Stimulated activated CD4-positive, alpha-beta T cell treated with anti-CD3 and anti-CD28 coated beads, Interleukin-1b, Interleukin-23, amount 100 ng/mL, for 48 hours (primary cell): ENCODE measurements around the gene AHCY.
"Not testable (repeated sequence)": the region's sequence is repeated elsewhere in the genome, so short reads cannot be mapped to it uniquely, and the experiment has no call there.

ENCODE experiments used
- DNase-seq: peaks from one replicate; pipeline ENCODE4 v3.0.0-alpha.2; 2020

The AHCY gene

DNA sequence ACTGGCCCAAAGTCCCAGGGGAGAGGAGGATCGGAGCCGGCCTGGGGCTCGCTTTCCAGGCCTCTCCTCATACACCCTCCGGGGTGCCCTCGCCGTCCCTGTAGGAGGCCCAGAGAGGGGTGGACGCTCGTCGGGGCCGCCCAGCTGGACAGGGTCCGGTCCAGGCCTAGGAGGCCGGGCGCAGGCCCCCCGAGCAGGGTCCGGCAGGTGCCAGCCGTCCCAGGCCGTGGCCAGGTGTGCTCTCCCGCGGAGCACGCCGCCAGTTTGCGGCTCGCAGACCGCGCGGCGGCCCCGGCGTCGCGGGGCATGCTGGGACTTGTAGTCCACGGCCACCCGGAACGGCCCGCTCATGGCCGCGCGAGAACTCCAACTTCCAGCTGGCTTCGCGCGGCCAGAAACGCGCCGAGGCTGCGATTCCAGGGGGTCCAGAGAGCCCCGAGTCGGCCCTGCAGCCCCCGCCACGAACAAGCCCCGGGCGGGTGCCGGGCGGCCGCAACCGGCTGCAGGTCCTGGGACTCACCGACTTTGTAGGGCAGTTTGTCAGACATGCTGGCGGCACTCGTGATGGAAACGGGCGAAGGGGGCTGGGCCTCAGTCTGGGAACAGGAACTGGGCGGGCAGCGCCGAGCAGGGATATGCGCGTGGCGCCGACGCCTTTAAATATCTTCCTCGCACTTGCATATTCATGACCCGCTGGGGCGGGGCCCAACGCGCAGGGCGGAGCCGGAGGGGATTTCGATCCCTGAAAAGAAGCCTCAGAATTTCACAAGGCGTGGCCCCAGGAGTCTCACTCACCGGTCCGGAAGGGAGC lies at the start of gene AHCY:
TSS of gene AHCY (minus strand) at position 633 of the 811 bp plus-strand sequence. CDS start at position 548, 85 bp downstream.
- DNase-seq: peak; percentile 95

GRCh38 chr20:34350095-34350494 lies 46.9 kb upstream of the AHCY start:
- no peak for DNase-seq

DNA sequence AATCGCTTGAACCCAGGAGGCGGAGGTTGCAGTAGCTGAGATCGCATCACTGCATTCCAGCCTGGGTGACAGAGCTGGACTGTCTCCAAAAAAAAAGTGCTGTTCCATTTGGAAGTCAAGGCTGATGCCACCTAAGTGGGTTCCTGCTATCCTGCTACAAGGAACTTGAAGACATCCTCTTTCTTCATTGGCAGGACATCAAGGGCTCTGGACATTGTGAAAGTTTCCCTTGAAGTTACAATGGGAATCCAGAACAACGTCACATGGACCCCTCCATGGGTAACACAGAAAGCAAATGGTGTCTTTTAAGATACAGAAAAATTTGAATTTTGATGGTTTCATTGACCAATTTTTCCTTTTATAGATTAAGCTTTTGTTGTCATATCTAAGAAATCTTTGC lies 44.4 kb upstream of the AHCY start:
- DNase-seq: no peak

DNA sequence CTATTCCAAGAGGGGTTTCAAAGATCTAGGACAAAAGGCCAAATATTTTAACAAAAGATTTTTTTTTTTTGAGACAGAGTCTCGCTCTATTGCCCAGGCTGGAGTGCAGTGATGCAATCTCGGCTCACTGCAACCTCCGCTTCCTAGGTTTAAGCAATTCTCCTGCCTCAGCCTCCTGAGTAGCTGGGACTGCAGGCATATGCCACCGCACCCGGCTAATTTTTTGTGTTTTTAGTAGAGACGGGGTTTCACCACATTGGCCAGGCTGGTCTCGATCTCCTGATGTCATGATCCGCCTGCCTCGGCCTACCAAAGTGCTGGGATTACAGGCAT lies 43.3 kb upstream of the AHCY start:
- DNase-seq: not testable (repeated sequence)

GRCh38 chr20:34345839-34346532 lies 42.8 kb upstream of the AHCY start:
- DNase-seq: not testable (repeated sequence)

DNA sequence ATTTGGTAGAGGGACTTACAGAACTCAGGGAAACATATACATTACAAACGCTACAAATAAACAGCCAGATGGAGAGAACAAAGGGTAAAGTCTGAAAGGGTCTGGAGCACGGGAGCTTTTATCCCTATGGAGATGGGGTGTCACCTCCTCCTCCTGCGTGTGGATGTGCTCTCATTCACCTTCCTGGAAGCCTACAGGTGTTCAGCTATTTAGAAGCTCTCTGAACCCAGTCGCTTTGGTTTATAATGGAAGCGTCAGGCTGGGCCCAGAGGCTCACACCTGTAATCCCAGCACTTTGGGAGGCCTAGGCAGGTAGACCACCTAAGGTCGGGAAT lies 42.2 kb upstream of the AHCY start:
- DNase-seq: no peak

DNA sequence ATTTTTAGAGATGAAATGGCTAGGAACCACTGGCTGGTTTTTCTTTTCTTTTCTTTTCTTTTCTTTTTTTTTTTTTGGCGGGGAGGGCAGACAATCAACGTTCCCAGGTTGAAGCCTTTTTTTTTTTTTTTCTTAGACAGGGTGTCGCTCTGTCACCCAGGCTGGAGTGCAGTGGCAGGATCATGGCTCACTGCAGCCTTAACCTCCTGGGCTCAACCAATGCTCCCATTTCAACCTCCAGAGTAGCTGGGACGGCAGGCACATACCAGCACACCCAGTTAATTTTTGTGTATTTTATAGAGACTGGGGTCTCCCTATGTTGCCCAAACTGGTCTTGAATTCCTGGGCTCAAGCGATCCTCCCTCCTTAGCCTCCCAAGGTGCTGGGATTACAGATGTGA lies 41.1 kb upstream of the AHCY start:
- DNase-seq: no peak

GRCh38 chr20:34343458-34344211 lies 40.5 kb upstream of the AHCY start:
- DNase-seq: no peak

- not testable (repeated sequence) for DNase-seq
These were observed 38.0 kb upstream of the AHCY start for GRCh38 chr20:34341199-34341598.

- not testable (repeated sequence) for DNase-seq
These were observed 37.6 kb upstream of the AHCY start for GRCh38 chr20:34340726-34341125.

GRCh38 chr20:34337982-34338726 lies 35.0 kb upstream of the AHCY start:
- no peak for DNase-seq

DNA sequence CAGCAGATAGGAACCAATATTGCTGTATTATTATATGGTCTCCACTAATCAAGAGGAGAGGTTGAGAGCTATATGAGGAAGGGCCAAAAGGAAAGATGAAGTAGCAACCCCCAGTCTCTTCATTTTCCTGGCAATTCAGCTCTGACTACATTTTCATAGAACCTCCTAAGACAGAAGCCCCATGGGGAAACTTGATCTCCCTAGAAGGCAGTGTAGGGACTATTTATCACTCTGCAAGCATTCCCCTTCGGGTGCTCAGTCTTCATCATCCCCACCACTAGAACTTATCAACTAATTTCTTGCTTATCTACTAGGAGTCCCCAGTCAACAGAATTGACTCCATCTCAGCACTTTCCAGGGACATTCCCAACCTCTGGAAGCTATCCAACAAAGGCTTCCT lies 34.4 kb upstream of the AHCY start:
- DNase-seq: no peak

- DNase-seq: no peak
These were observed 31.7 kb upstream of the AHCY start for GRCh38 chr20:34334654-34335407.

DNA sequence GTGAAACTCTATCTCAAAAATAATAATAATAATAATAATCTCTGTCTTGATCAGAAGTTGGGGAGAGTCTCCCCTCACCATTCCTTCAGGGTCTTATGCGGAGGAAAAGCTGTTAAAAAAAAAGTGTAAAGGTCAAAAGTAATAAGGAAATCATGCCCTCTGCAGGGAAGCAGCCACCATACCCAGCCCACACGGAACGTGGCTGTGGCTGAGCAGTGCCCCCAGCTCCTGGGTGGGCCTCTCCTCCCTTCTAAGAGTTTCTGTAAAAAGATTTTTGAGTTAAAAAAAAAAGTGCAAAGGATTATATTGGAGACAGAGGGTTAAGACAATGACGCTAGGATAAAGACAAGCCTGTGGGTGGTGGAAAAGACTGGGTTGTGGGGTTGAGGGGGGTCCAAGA lies 30.6 kb upstream of the AHCY start:
- DNase-seq: no peak

GRCh38 chr20:34332262-34332920 lies 29.2 kb upstream of the AHCY start:
- no peak for DNase-seq

GRCh38 chr20:34331838-34332237 lies 28.7 kb upstream of the AHCY start:
- no peak for DNase-seq

DNA sequence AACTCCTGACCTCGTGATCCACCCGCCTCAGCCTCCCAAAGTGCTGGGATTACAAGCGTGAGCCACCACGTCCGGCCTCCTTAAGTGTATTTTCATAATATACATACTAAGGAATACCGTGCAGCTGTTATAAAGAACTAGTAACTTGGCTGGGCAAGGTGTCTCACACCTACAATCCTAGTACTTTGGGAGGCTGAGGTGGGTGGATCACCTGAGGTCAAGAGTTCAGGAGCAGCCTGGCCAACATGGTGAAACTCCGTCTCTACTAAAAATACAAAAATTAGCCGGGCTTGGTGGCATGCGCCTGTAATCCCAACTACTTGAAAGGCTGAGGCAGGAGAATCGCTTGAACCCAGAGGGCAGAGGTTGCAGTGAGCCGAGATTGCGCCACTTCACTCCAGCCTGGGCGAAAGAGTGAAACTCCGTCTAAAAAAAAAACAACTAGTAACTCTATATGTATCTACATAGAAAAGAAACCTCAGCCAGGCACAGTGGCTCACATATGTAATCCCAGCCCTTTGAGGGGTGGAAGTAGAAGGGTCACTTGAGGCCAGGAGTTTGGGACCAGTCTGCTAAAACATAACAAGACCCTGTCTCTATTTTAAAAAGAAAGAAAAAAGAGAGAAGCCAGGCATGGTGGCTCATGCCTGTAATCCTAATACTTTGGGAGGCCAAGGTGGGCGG lies 27.8 kb upstream of the AHCY start:
- DNase-seq: not testable (repeated sequence)

GRCh38 chr20:34328928-34329677 lies 25.9 kb upstream of the AHCY start:
- no peak for DNase-seq

GRCh38 chr20:34328207-34328606 lies 25.1 kb upstream of the AHCY start:
- DNase-seq: not testable (repeated sequence)

DNA sequence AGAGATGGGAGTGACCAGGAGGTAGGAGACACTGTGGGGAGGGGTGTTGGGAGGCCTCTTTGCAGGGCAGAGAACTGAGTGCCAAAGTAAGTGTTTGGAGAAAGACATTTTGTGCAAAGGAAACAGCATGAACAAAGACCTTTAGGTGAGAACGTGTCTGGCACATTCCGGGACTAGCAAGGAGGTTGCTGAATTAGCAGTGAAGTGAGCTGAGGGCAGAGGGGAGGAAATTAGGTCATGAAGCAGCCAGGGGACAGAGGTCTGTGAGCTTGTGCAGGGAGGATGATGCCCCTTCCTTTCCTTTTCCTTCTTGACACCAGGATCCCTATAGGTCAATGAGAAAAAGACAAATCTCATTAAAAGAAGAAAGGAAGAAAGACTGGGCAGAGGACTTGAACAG lies 21.4 kb upstream of the AHCY start:
- DNase-seq: no peak
